GM12873 (cell line): ENCODE data around the gene ARL17B.

Source experiments
- CTCF ChIP-seq: IDR thresholded peaks from 2 replicates; pipeline ENCODE4 v1.5.1; 2012; ENCODE audit warnings: low read depth, mild to moderate bottlenecking, moderate library complexity, low read length, control low read depth; ENCODE audit not compliant: insufficient read depth; ENCODE audit errors: missing control alignments

ARL17B gene

DNA sequence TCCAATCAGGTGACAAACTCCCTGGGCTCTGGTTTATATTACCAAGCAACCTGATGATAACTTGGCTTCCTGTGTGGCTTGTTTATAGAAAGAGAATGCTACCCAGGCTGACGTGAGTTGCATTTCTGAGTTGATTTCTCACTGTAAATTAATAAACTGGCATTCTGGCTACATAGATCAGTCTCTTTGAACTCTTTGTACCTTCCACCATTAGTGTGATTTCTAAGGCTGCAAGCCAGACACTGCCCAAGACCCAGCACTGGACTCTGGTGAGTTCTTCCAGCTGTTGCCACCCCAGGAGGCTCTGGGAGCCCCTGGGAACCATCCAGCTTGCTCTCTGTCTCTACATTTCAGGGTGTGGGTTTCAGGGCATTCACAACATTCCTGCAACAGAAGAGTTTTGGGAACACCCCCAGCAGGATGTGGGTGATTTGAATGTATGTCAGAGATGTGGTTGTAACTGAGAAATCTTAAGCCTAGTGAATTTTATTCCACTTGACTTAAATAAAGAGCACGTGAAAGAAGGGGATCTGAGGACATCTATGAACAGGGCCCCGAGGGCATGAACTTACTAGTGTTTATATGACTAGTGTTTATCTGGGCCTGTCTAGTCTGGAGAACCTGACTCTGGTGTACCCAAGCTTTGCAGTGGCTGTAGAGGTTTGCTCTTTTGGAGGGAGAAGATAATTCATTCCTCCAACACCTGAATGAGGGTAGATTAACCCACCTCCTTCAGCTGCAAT is 96.9 kb downstream of the ARL17B start:
- no peak for TF ChIP-seq CTCF

- no peak for TF ChIP-seq CTCF
Observed at GRCh38 chr17:46262271-46262670, 99.3 kb downstream of the ARL17B start.

DNA sequence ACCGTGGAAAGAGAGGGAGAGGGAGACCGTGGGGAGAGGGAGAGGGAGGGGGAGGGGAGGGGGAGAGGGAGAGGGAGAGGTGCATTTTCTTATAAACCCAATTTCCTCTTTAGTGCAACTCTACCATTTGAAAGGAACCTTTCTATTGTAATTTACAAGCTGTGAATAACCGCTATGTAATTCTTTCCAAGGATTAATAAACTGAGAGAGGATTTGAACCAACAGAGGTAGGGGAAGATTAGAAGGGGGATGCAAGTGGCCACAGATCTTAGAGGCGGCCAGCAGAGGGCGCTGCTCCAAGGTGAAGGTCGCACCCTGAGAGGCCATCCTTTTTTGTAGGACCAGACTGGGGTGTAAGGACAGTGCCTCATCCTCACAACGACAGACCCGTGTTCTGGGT is 107.8 kb downstream of the ARL17B start:
- TF ChIP-seq CTCF = peak; percentile 79
